ENCODE data around the gene ARL5C.

Gene ARL5C

GRCh38 chr17:39192901-39193300 lies 26.9 kb upstream of the ARL5C start:
- Histone ChIP-seq H3K4me1 (ENCODE audit: control insufficient read depth, insufficient read depth, low read length) (peaks cover 11% of the 10 kb centered on the region), H3K36me3 (ENCODE audit: control insufficient read depth, insufficient read depth, low read length) (peaks cover 22% of the 10 kb centered on the region), H3K4me3 (ENCODE audit: low read depth, low read length) (no peak overlapping the region), H3K9ac (ENCODE audit: low read depth, low read length) (no peak overlapping the region), H3K27me3 (ENCODE audit: control insufficient read depth, insufficient read depth, low read length) (no peaks in the 10 kb centered on the region), H3K9me3 (ENCODE audit: control insufficient read depth, insufficient read depth, low read length) (no peaks in the 10 kb centered on the region)

DNA sequence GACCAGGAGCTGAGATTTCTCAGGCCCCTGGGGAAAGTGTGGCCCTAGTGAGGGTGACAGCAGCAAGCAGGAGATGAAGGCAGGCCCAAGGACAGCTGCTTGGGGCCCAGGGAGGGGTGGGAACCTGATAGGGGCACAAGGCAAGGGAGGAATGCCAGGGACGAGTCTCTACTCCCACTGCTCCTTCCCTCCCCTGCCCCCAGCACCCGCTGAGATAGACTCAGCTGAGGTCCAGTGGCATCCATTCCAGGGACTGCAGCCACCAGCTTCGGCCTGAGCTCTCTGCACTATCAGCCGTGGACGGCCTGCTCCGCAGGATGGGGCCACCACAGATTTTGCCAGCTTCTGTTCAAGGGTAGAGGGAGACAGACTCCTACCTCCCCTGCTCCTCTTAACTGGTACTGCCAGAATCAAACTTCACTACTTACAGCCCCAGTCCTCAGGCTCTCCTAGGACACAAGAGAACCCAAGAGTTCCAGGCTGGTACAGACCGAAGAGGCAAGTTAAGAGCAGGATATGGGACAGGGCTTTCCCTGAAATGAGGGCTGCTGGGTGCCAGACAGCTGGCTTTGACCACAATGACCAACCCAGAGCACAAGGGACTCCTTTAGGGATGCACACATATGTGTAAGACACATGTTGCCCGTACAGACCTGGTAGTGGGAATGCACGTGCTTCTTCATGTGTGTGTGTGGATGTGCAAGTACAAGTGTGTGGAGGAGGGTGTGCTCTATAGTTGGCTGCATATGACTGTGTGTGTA lies 26.0 kb upstream of the ARL5C start:
- Histone ChIP-seq H3K9ac (ENCODE audit: low read depth, low read length) (no peak overlapping the region), H3K9me3 (ENCODE audit: control insufficient read depth, insufficient read depth, low read length) (no peaks in the 10 kb centered on the region), H3K4me1 (ENCODE audit: control insufficient read depth, insufficient read depth, low read length) (peaks cover 11% of the 10 kb centered on the region), H3K27me3 (ENCODE audit: control insufficient read depth, insufficient read depth, low read length) (no peaks in the 10 kb centered on the region), H3K4me3 (ENCODE audit: low read depth, low read length) (no peak overlapping the region), H3K36me3 (ENCODE audit: control insufficient read depth, insufficient read depth, low read length) (peaks cover 28% of the 10 kb centered on the region)

DNA sequence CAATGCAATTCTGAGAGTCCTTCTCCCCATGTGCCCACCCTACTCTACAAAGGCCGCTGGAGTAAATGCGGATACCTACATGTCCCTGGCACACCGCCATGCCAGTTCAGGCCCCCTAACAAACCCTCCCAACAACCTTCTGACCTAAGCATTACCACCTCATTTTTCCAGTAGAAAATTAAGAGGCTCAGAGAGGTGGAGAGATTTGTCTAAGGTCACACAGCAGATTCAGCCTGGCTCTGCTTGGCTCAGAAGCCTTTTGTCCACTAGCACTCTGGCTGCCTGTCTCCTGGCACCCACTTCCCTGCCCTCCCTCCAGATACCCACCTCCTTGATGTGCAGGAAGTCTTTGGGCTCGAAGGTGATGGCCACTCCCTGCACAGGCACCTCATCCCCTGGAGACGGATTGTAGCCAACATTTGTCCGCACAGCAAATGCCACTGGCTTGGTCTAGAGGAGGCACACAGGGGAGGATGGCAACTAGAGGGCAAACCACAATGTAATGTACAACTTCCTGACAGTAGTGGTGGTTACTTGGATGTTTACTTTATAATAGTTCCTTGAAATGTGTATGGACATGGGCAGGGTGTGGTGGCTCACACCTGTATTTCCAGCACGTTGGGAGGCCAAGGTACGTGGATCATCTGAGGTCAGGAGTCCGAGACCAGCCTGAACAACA lies 21.3 kb upstream of the ARL5C start:
- Histone ChIP-seq H3K9me3 (ENCODE audit: control insufficient read depth, insufficient read depth, low read length) (no peaks in the 10 kb centered on the region), H3K9ac (ENCODE audit: low read depth, low read length) (no peak overlapping the region), H3K4me3 (ENCODE audit: low read depth, low read length) (no peak overlapping the region), H3K36me3 (ENCODE audit: control insufficient read depth, insufficient read depth, low read length) (peaks cover 41% of the 10 kb centered on the region), H3K27me3 (ENCODE audit: control insufficient read depth, insufficient read depth, low read length) (no peaks in the 10 kb centered on the region), H3K4me1 (ENCODE audit: control insufficient read depth, insufficient read depth, low read length) (no peaks in the 10 kb centered on the region)

- H3K9me3 ChIP-seq (ENCODE audit: control insufficient read depth, insufficient read depth, low read length), result no peaks in the 10 kb centered on the region
- no peaks in the 10 kb centered on the region for H3K27me3 ChIP-seq (ENCODE audit: control insufficient read depth, insufficient read depth, low read length)
- peaks cover 36% of the 10 kb centered on the region for H3K36me3 ChIP-seq (ENCODE audit: control insufficient read depth, insufficient read depth, low read length)
- no peaks in the 10 kb centered on the region for H3K4me1 ChIP-seq (ENCODE audit: control insufficient read depth, insufficient read depth, low read length)
- H3K4me3 ChIP-seq (ENCODE audit: low read depth, low read length), result no peak overlapping the region
- no peak overlapping the region for H3K9ac ChIP-seq (ENCODE audit: low read depth, low read length)
These were observed 20.6 kb upstream of the ARL5C start for GRCh38 chr17:39186481-39187002.

DNA sequence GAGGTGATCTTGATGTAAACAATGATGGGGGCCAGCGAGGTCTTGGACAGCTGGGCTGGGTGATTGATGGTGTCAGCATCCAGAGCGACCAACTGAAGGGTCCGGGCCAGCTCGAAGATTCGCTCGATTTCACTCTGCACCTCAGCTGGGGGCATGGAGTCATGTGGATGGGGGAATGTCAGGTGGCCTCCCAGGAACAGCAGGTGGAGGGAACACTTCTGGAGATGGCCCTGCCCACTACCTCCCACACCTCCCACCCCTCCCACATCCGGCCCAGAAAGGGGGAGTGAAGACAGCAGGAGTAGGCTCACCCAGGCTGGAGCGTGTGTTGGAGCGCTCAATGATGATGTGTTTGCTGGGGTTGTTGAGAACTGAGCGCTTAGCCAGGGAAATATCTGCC lies 17.8 kb upstream of the ARL5C start:
- Histone ChIP-seq H3K27me3 (ENCODE audit: control insufficient read depth, insufficient read depth, low read length) (no peaks in the 10 kb centered on the region), H3K9me3 (ENCODE audit: control insufficient read depth, insufficient read depth, low read length) (no peaks in the 10 kb centered on the region), H3K4me3 (ENCODE audit: low read depth, low read length) (no peak overlapping the region), H3K4me1 (ENCODE audit: control insufficient read depth, insufficient read depth, low read length) (no peaks in the 10 kb centered on the region), H3K36me3 (ENCODE audit: control insufficient read depth, insufficient read depth, low read length) (peaks cover 33% of the 10 kb centered on the region), H3K9ac (ENCODE audit: low read depth, low read length) (no peak overlapping the region)

GRCh38 chr17:39183045-39183444 lies 17.1 kb upstream of the ARL5C start:
- Histone ChIP-seq H3K36me3 (ENCODE audit: control insufficient read depth, insufficient read depth, low read length) (peaks cover 33% of the 10 kb centered on the region), H3K9me3 (ENCODE audit: control insufficient read depth, insufficient read depth, low read length) (no peaks in the 10 kb centered on the region), H3K4me1 (ENCODE audit: control insufficient read depth, insufficient read depth, low read length) (no peaks in the 10 kb centered on the region), H3K27me3 (ENCODE audit: control insufficient read depth, insufficient read depth, low read length) (no peaks in the 10 kb centered on the region), H3K4me3 (ENCODE audit: low read depth, low read length) (no peak overlapping the region), H3K9ac (ENCODE audit: low read depth, low read length) (no peak overlapping the region)

GRCh38 chr17:39181303-39181702 lies 15.3 kb upstream of the ARL5C start:
- Histone ChIP-seq H3K9ac (ENCODE audit: low read depth, low read length) (no peak overlapping the region), H3K9me3 (ENCODE audit: control insufficient read depth, insufficient read depth, low read length) (no peaks in the 10 kb centered on the region), H3K4me3 (ENCODE audit: low read depth, low read length) (no peak overlapping the region)

GRCh38 chr17:39178536-39178935 lies 12.6 kb upstream of the ARL5C start:
- Histone ChIP-seq H3K9ac (ENCODE audit: low read depth, low read length) (no peak overlapping the region), H3K4me1 (ENCODE audit: control insufficient read depth, insufficient read depth, low read length) (peaks cover 2% of the 10 kb centered on the region), H3K27me3 (ENCODE audit: control insufficient read depth, insufficient read depth, low read length) (no peaks in the 10 kb centered on the region), H3K4me3 (ENCODE audit: low read depth, low read length) (no peak overlapping the region), H3K36me3 (ENCODE audit: control insufficient read depth, insufficient read depth, low read length) (peaks cover 13% of the 10 kb centered on the region), H3K9me3 (ENCODE audit: control insufficient read depth, insufficient read depth, low read length) (no peaks in the 10 kb centered on the region)

More at GRCh38 chr17:39181303-39181702, 15.3 kb upstream of the ARL5C start:
- peaks cover 20% of the 10 kb centered on the region for H3K36me3 ChIP-seq (ENCODE audit: control insufficient read depth, insufficient read depth, low read length)
- H3K27me3 ChIP-seq (ENCODE audit: control insufficient read depth, insufficient read depth, low read length), result no peaks in the 10 kb centered on the region
- no peaks in the 10 kb centered on the region for H3K4me1 ChIP-seq (ENCODE audit: control insufficient read depth, insufficient read depth, low read length)

GRCh38 chr17:39177256-39177655 lies 11.3 kb upstream of the ARL5C start:
- Histone ChIP-seq H3K4me3 (ENCODE audit: low read depth, low read length) (peak overlapping the region; percentile 30), H3K36me3 (ENCODE audit: control insufficient read depth, insufficient read depth, low read length) (peaks cover 5% of the 10 kb centered on the region), H3K4me1 (ENCODE audit: control insufficient read depth, insufficient read depth, low read length) (peaks cover 6% of the 10 kb centered on the region), H3K9ac (ENCODE audit: low read depth, low read length) (no peak overlapping the region), H3K27me3 (ENCODE audit: control insufficient read depth, insufficient read depth, low read length) (no peaks in the 10 kb centered on the region), H3K9me3 (ENCODE audit: control insufficient read depth, insufficient read depth, low read length) (no peaks in the 10 kb centered on the region)

- Histone ChIP-seq H3K36me3 (ENCODE audit: control insufficient read depth, insufficient read depth, low read length) (peaks cover 5% of the 10 kb centered on the region), H3K4me3 (ENCODE audit: low read depth, low read length) (no peak overlapping the region), H3K9ac (ENCODE audit: low read depth, low read length) (no peak overlapping the region)
These were observed 9.7 kb upstream of the ARL5C start for GRCh38 chr17:39175695-39176093.

DNA sequence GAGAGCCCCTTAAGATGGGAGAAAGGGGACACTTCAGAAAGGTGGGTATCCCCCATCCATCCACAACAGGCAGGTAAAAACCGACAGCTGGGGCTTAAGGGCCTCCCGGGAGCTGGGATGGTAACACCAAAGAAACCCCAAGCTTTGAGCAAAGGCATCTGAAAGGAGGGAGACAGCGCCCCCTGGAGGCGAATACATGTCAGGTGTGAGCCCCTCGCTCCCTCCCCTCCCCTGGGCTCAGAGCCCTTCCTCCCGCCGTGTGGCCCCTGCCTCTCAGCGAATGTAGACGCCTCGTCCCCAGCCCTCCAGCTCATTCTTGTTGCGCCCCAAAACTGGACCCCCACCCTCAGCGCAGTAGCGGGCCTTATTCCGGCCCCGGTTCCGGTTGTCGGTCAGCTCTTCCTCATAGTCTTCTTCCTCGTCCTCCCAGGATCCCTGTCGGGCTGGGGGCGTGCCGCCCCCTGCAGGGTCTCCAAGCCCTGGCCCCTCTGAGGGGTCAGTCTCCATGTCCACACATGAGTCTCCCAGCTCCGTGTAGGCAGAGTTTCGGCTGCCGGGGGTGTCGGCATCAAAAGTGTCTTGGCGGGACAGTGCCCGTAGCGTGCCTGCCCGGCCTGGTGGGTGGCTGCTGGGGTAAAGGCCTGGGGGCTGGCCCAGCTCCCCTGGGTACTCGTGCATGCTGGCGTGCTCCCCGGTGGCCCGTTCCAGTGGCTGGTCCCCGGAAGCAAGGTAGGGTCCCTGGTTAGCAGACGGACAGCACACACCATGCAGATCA lies 9.1 kb upstream of the ARL5C start:
- Histone ChIP-seq H3K4me3 (ENCODE audit: low read depth, low read length) (peak overlapping the region; percentile 45), H3K9me3 (ENCODE audit: control insufficient read depth, insufficient read depth, low read length) (no peaks in the 10 kb centered on the region), H3K9ac (ENCODE audit: low read depth, low read length) (no peak overlapping the region), H3K27me3 (ENCODE audit: control insufficient read depth, insufficient read depth, low read length) (peaks cover under 1% of the 10 kb centered on the region), H3K36me3 (ENCODE audit: control insufficient read depth, insufficient read depth, low read length) (peaks cover 5% of the 10 kb centered on the region), H3K4me1 (ENCODE audit: control insufficient read depth, insufficient read depth, low read length) (peaks cover 6% of the 10 kb centered on the region)

More at GRCh38 chr17:39175695-39176093, 9.7 kb upstream of the ARL5C start:
- no peaks in the 10 kb centered on the region for H3K9me3 ChIP-seq (ENCODE audit: control insufficient read depth, insufficient read depth, low read length)
- no peaks in the 10 kb centered on the region for H3K27me3 ChIP-seq (ENCODE audit: control insufficient read depth, insufficient read depth, low read length)
- peaks cover 6% of the 10 kb centered on the region for H3K4me1 ChIP-seq (ENCODE audit: control insufficient read depth, insufficient read depth, low read length)

Measured in iPS-15b (cell line).